HepG2 (cell line): ENCODE data around the gene LIM2. TPM values are rescaled to one million over a fixed set of nuclear protein-coding genes. Genes with fewer than 3 reads are reported as not detected.
A peak's percentile ranks its signal among the peaks of the same experiment; 100 is the strongest.

ENCODE experiments used
- HNRNPH1 ChIP-seq: fragments of 200-400 bp; formaldehyde crosslinking; optimal IDR thresholded peaks from 2 replicates; pipeline ENCODE3; 2017; ENCODE audit warnings: mild to moderate bottlenecking, low read depth, low read length
- HOMEZ ChIP-seq: IDR thresholded peaks from 2 replicates; pipeline ENCODE4 v1.6.1; 2016; ENCODE audit warnings: low read depth
- KAT8 ChIP-seq: IDR thresholded peaks from 2 replicates; pipeline ENCODE4 v1.6.1; 2016; ENCODE audit warnings: missing genetic modification reagents, missing compliant biosample characterization
- NCOR1 ChIP-seq: fragments of 200-600 bp; sonication (generic); IDR thresholded peaks from 2 replicates; pipeline ENCODE4 v1.7.0; 2017; ENCODE audit warnings: antibody characterized with exemption, low read length, borderline replicate concordance
- PAXIP1 ChIP-seq: sonication (generic); formaldehyde crosslinking; conservative IDR thresholded peaks from 2 replicates; pipeline ENCODE4 v1.4.0; 2020; ENCODE audit warnings: mild to moderate bottlenecking, missing genetic modification reagents, moderate library complexity
- SOX6 ChIP-seq, 2 experiments: fragments of 450-650 bp in 1 of 2; sonication (generic) in 1 of 2; formaldehyde crosslinking in 1 of 2; IDR thresholded peaks; 2 replicates each; pipeline versions ENCODE4 v1.4.0 to v1.6.1; 2017 to 2020; ENCODE audit warnings: antibody characterized with exemption in 1 of 2, mild to moderate bottlenecking in 1 of 2, missing genetic modification reagents in 1 of 2
- TAF1 ChIP-seq: sonication (generic); formaldehyde crosslinking; IDR thresholded peaks from 2 replicates; pipeline ENCODE4 v1.4.0; 2020; ENCODE audit warnings: missing genetic modification reagents
- TBX2 ChIP-seq: sonication (generic); formaldehyde crosslinking; IDR thresholded peaks from 2 replicates; pipeline ENCODE4 v1.5.0; 2020; ENCODE audit warnings: missing genetic modification reagents, mild to moderate bottlenecking, borderline replicate concordance
- ZBTB7B ChIP-seq: sonication (generic); formaldehyde crosslinking; IDR thresholded peaks from 2 replicates; pipeline ENCODE4 v1.4.0; 2020; ENCODE audit warnings: missing genetic modification reagents
- ZKSCAN8 ChIP-seq: IDR thresholded peaks from 2 replicates; pipeline ENCODE4 v1.6.1; 2016; ENCODE audit warnings: borderline replicate concordance, missing genetic modification reagents, missing compliant biosample characterization
- ZNF337 ChIP-seq: sonication (generic); formaldehyde crosslinking; IDR thresholded peaks from 2 replicates; pipeline ENCODE4 v1.5.1; 2020; ENCODE audit warnings: missing genetic modification reagents, low read depth, mild to moderate bottlenecking, borderline replicate concordance
- ZNF543 ChIP-seq: sonication (generic); formaldehyde crosslinking; IDR thresholded peaks from 2 replicates; pipeline ENCODE4 v1.4.0; 2020; ENCODE audit warnings: mild to moderate bottlenecking, missing genetic modification reagents
- ZNF619 ChIP-seq: sonication (generic); formaldehyde crosslinking; IDR thresholded peaks from 2 replicates; pipeline ENCODE4 v1.4.0; 2020; ENCODE audit warnings: mild to moderate bottlenecking, missing genetic modification reagents
- ZSCAN21 ChIP-seq: sonication (generic); formaldehyde crosslinking; IDR thresholded peaks from 2 replicates; pipeline ENCODE4 v1.8.0; 2022; ENCODE audit warnings: mild to moderate bottlenecking, missing genetic modification reagents, moderate library complexity, borderline replicate concordance
- polyA plus RNA-seq, 8 experiments: library from polyadenylated mRNA; depleted of rRNA in 3 of 8; stranded (reverse) in 7 of 8; unstranded in 1 of 8; fragments of >200 nt; fragmentation: Illumina TruSeq in 4 of 8; extraction: Trizol in 4 of 8; gene quantifications; 2 replicates each; pipeline versions ENCODE4 v1.2.1 to v1.2.3, GENCODE V29; 2011 to 2016; ENCODE audit warnings: low read depth in 4 of 8, missing spikeins in 1 of 8, mixed read lengths in 1 of 8; ENCODE audit not compliant: insufficient read depth in 1 of 8
- total RNA-seq, 5 experiments: library from RNA; depleted of rRNA; stranded (reverse); fragments of >200 nt; fragmentation: Illumina TruSeq; extraction: Trizol; gene quantifications; 2 replicates each; pipeline ENCODE4 v1.2.3, GENCODE V29; 2016; ENCODE audit warnings: low read depth in 1 of 5
- TF ChIP-seq, protein P1 (sequence below): IDR thresholded peaks from 2 replicates; pipeline ENCODE4 v1.6.1; 2016; ENCODE audit warnings: missing genetic modification reagents, missing compliant biosample characterization
- TF ChIP-seq, protein P2 (sequence below): sonication (generic); formaldehyde crosslinking; IDR thresholded peaks from 2 replicates; pipeline ENCODE4 v1.4.0; 2020; ENCODE audit warnings: missing genetic modification reagents

Gene LIM2
- total and polyA plus RNA-seq, 2 of the 13 experiments (the other 11 are each of a cell fraction or from before 2014, with no cell fraction given): 1.3 TPM; not detected in 1

GRCh38 chr19:51364200-51365106 lies 23.3 kb downstream of the LIM2 start (continued):
- TF ChIP-seq ZNF619 (CRISPR knock-in tag) (0 out of 2 replicates have a peak, but pooled peaks have one; percentile 20), TBX2 (CRISPR knock-in tag) (peak; percentile 37; the same call in 1 of the 2 replicates), ZSCAN21 (CRISPR knock-in tag) (0 out of 2 replicates have a peak, but pooled peaks have one; percentile 12), KAT8 (CRISPR knock-in tag) (peak; percentile 31; the same call in 1 of the 2 replicates), ZNF543 (no peak), SOX6 (IDR thresholded peaks at IDR 0.05) (no peak), SOX6 (CRISPR knock-in tag; IDR thresholded peaks at IDR 0.05) (peak; percentile 71; the same call in 1 of the 2 replicates), HNRNPH1 (no peak), ZBTB7B (CRISPR knock-in tag) (peak; percentile 51; the same call in 1 of the 2 replicates), ZKSCAN8 (0 out of 2 replicates have a peak, but pooled peaks have one; percentile 19), HOMEZ (CRISPR knock-in tag) (peak; percentile 60; the same call in 1 of the 2 replicates), NCOR1 (no peak), ZNF337 (CRISPR knock-in tag) (peak; percentile 28; the same call in 1 of the 2 replicates), PAXIP1 (CRISPR knock-in tag) (no peak; the same call in 1 of the 2 replicates), TAF1 (peak; percentile 29; the same call in 1 of the 2 replicates)
- TF ChIP-seq, protein P1, sequence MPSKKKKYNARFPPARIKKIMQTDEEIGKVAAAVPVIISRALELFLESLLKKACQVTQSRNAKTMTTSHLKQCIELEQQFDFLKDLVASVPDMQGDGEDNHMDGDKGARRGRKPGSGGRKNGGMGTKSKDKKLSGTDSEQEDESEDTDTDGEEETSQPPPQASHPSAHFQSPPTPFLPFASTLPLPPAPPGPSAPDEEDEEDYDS (CRISPR knock-in tag): 0 out of 2 replicates have a peak, but pooled peaks have one; percentile 15
- TF ChIP-seq, protein P2, sequence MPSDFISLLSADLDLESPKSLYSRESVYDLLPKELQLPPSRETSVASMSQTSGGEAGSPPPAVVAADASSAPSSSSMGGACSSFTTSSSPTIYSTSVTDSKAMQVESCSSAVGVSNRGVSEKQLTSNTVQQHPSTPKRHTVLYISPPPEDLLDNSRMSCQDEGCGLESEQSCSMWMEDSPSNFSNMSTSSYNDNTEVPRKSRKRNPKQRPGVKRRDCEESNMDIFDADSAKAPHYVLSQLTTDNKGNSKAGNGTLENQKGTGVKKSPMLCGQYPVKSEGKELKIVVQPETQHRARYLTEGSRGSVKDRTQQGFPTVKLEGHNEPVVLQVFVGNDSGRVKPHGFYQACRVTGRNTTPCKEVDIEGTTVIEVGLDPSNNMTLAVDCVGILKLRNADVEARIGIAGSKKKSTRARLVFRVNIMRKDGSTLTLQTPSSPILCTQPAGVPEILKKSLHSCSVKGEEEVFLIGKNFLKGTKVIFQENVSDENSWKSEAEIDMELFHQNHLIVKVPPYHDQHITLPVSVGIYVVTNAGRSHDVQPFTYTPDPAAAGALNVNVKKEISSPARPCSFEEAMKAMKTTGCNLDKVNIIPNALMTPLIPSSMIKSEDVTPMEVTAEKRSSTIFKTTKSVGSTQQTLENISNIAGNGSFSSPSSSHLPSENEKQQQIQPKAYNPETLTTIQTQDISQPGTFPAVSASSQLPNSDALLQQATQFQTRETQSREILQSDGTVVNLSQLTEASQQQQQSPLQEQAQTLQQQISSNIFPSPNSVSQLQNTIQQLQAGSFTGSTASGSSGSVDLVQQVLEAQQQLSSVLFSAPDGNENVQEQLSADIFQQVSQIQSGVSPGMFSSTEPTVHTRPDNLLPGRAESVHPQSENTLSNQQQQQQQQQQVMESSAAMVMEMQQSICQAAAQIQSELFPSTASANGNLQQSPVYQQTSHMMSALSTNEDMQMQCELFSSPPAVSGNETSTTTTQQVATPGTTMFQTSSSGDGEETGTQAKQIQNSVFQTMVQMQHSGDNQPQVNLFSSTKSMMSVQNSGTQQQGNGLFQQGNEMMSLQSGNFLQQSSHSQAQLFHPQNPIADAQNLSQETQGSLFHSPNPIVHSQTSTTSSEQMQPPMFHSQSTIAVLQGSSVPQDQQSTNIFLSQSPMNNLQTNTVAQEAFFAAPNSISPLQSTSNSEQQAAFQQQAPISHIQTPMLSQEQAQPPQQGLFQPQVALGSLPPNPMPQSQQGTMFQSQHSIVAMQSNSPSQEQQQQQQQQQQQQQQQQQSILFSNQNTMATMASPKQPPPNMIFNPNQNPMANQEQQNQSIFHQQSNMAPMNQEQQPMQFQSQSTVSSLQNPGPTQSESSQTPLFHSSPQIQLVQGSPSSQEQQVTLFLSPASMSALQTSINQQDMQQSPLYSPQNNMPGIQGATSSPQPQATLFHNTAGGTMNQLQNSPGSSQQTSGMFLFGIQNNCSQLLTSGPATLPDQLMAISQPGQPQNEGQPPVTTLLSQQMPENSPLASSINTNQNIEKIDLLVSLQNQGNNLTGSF (CRISPR knock-in tag): no peak
